Left hindlimb (tissue), 1 donor: ENCODE results near the gene GOLGA6L24.
"Not testable (repeated sequence)": the region's sequence is repeated elsewhere in the genome, so short reads cannot be mapped to it uniquely, and the experiment has no call there.

ENCODE experiments used
- DNase-seq: peaks from one replicate; pipeline ENCODE4 v3.0.0-alpha.2; 2018

Gene GOLGA6L24

GRCh38 chr15:28357984-28358383 lies at the start of gene GOLGA6L24:
Gene GOLGA6L24 (minus strand): TSS chr15:28358084. CDS start chr15:28358023, 61 bp downstream.
- not testable (repeated sequence) for DNase-seq

- not testable (repeated sequence) for DNase-seq
Observed at GRCh38 chr15:28402774-28403435, 45.0 kb upstream of the GOLGA6L24 start.

GRCh38 chr15:28396022-28396421 lies 38.1 kb upstream of the GOLGA6L24 start:
- DNase-seq: not testable (repeated sequence)

DNA sequence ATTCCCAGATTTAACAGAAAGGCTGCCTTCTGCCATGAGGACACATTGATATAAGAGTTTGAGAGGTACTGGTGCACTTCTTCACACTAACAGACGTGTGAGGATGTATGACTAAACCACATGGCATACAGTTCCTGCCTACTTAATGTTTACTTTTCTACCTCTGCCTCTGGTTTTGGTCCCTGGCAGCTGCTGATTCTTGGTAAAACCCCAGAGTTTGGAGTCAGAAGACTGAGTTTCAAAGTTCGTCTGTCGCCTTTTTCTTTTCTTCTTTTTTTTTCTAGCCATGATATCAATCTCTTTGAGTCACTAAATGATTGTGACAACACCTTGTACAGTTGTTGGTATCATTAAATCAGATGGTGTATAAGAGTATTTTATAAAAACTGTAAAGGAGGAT lies 22.2 kb upstream of the GOLGA6L24 start:
- DNase-seq: not testable (repeated sequence)

DNA sequence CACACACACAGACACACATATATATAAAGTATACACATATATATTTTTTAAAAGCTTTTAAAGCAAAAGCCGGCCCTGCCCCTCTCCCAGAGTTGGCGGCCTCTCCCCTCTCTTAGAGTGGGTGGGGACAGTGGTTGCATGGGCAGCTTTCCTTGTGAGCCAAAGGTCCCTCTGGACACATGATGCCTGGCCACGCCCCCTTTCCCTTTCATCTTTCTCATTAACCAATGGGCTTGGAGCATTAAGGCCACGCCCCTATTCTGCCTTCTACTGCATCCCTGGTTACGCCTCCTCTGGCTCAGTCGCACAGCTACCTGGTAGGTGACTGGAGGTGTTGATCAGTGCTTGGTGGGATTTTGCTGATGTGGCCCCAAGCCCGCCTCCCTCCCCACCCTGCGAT lies 20.5 kb upstream of the GOLGA6L24 start, which contains the start of gene GOLGA8F:
Gene GOLGA8F (plus strand): TSS at position 301 of the 400 bp plus-strand sequence. CDS start 98 bp downstream, at position 399.
- not testable (repeated sequence) for DNase-seq

DNA sequence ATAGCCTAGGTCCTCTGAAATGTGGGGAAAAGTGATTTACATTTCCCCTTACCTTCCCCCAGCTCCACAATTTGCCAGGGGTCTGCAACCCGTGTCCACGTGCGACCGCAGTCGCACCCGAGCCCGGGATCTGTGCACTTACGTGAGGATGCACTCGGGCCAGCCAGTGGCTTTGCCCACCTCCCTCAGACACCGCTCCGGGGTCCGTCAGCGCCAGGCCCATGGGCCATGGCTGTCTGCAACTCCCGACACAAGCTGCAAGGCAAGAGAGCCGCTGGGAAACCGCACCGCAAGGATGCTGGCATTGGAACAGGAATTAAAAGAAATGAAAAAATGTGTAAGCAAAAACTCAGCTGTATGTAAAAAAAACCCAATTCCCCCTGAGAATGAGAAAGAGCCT lies 7.6 kb upstream of the GOLGA6L24 start:
- not testable (repeated sequence) for DNase-seq

DNA sequence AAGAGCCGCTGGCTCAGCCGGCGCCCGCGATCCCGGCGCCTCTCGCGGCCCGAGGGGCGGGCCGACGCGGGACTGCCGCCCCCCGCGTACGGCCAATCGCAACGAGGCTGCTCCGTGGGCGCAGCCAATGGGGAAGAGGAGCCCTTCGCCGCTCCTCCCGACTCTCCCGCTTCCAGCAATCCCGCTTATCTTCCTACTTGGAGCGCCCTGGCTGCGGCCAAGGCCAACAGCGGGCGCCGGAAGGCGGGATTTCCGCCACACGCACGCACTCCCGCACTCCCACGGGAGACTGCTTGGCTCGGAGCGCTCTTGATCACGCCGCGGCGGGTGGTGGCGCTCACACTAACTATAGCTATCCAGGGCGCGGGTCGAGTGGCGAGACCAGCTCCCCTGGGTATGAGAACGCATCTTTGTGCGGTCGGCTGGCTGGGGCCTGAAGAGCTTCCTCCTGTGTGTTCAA lies 35.7 kb downstream of the GOLGA6L24 start, which contains the start of gene HERC2:
Gene HERC2 (minus strand): TSS at position 51 of the 460 bp plus-strand sequence. CDS start 746 bp downstream, outside the sequence.
- not testable (repeated sequence) for DNase-seq

DNA sequence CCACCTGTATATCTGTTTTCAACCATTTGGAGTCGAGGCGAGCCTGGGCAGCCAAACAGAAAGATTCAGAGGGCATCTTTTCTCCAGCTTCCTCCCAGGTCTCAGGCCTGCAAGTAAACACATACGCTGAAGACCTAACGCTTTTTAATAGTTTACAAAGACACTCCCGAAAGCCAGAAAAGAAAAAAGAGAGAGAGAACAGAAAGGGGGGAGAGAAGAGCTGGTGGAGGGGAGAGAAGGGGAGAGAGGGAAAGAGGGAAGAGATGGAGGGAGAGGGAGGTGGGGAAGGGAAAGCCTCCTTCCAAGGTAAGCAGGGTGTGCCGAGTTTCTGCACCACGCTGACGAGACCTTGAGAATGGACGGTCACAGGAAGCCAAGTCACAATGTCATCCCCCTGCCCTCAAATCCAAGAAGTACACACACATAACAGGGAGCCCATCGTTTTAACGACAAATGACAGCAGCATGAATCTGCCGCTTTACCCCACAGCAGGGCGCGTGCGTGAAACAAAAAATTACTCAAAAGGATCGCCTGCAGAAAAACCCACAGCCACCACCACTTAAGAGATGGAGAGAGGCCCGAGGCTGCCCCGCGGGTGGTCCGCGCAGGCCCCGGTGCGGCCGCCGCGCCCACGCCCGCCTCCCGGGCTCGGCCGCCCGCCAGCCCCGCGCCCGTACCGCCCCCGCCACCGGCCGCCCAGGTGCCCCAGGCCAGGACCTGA lies 36.4 kb downstream of the GOLGA6L24 start:
- DNase-seq: not testable (repeated sequence)

GRCh38 chr15:28319725-28320124 lies 38.2 kb downstream of the GOLGA6L24 start:
- DNase-seq: not testable (repeated sequence)

- not testable (repeated sequence) for DNase-seq
Observed at GRCh38 chr15:28318828-28319227, 39.1 kb downstream of the GOLGA6L24 start.

DNA sequence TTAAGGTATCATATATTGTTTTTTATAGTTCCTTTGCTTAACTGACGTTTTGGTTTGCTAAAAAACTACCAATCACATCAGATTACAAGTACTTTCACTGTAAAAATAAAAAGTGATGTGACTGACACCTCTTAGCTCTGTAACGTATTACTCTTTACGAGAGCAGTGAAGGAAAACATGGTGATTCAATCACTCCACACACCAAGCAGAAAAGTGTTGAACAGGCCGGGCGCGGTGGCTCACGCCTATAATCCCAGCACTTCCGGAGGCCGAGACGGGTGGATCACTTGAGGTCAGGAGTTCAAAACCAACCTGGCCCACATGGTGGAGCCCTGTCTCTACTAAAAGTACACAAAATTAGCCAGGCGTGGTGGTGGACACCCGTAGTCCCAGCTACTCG lies 39.8 kb downstream of the GOLGA6L24 start:
- DNase-seq: not testable (repeated sequence)

- DNase-seq: not testable (repeated sequence)
Observed at GRCh38 chr15:28316958-28317357, 40.9 kb downstream of the GOLGA6L24 start.

- not testable (repeated sequence) for DNase-seq
Observed at GRCh38 chr15:28310454-28310853, 47.4 kb downstream of the GOLGA6L24 start.

DNA sequence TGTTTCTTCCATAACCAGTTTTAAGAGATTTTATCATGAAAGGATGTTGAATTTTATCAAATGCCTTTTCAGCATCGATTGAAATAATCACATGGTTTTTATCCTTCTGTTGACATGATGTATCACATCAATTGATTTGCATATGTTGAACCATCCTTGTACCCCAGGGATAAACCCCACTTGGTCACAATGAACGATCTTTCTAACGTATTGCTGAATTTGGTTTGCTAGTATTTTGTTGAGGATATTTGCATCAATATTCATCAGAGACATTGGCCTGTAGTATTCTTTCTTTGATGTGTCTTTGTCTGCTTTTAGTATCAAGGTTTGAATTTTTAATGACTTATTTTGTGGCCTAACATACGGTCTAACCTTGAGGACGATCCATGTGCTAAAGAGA lies 49.2 kb downstream of the GOLGA6L24 start:
- not testable (repeated sequence) for DNase-seq
